SK-N-SH (cell line): ENCODE measurements around the gene SEMA3F. TPM values are rescaled to one million over a fixed set of nuclear protein-coding genes. Genes with fewer than 3 reads are reported as not detected.

Source experiments
- CTCF ChIA-PET: fragments of 300-600, 350-600 bp; formaldehyde crosslinking; extraction: SDS; loops from one replicate; lab custom pipeline; 2021; lab: Yijun Ruan, JAX
- POLR2A ChIA-PET: fragments of 350-600 bp; sonication (Branson Sonifier 250); formaldehyde crosslinking; extraction: SDS; loops from one replicate; lab custom pipeline; 2020; ENCODE audit warnings: antibody characterized with exemption, inconsistent platforms; lab: Yijun Ruan, JAX
- DNase-seq: peaks from one replicate; pipeline ENCODE4 v3.0.0; 2012
- H2AFZ ChIP-seq: fragments of 200-600 bp; sonication (generic); 2 replicates; pipeline ENCODE4 v1.8.1; 2016; ENCODE audit warnings: antibody characterized with exemption, mild to moderate bottlenecking, low read depth
- H3F3A ChIP-seq: fragments of 200-600 bp; sonication (generic); replicated peaks from 2 replicates; pipeline ENCODE3; 2016; ENCODE audit warnings: antibody characterized with exemption, mild to moderate bottlenecking; ENCODE audit not compliant: insufficient read depth
- H3K27ac ChIP-seq, 2 experiments: fragments of 200-500 bp in 1 of 2; fragments of 200-600 bp in 1 of 2; sonication (Bioruptor generic) in 1 of 2; sonication (generic), shearing (Covaris generic) in 1 of 2; 2 replicates each; pipeline versions ENCODE4 v1.5.1 to v1.6.1; 2014 to 2016; ENCODE audit warnings: low read depth in 2 of 2, inconsistent platforms in 1 of 2, low read length in 1 of 2, mild to moderate bottlenecking in 1 of 2, mixed read lengths in 1 of 2
- H3K27me3 ChIP-seq: fragments of 200-600 bp; sonication (generic), shearing (Covaris generic); 2 replicates; pipeline ENCODE4 v1.6.1; 2016; ENCODE audit warnings: mixed run types; ENCODE audit not compliant: insufficient read depth
- H3K36me3 ChIP-seq, 2 experiments: fragments of 200-500 bp in 1 of 2; fragments of 200-600 bp in 1 of 2; sonication (Bioruptor generic) in 1 of 2; sonication (generic) in 1 of 2; replicated peaks in 1 of 2; 2 replicates each; pipeline versions ENCODE3 to v1.5.1; 2014 to 2016; ENCODE audit warnings: low read length in 1 of 2, mild to moderate bottlenecking in 1 of 2; ENCODE audit not compliant: insufficient read depth in 2 of 2, control insufficient read depth in 1 of 2
- H3K4me1 ChIP-seq, 2 experiments: fragments of 200-500 bp in 1 of 2; fragments of 200-600 bp in 1 of 2; sonication (Bioruptor generic) in 1 of 2; sonication (generic), shearing (Covaris generic) in 1 of 2; 2 replicates each; pipeline versions ENCODE4 v1.5.1 to v1.6.1; 2014 to 2016; ENCODE audit warnings: low read depth in 1 of 2, low read length in 1 of 2, mixed run types in 1 of 2; ENCODE audit not compliant: insufficient read depth in 2 of 2, control insufficient read depth in 1 of 2
- H3K4me2 ChIP-seq: fragments of 200-600 bp; sonication (generic), shearing (Covaris generic); 2 replicates; pipeline ENCODE4 v1.6.1; 2017; ENCODE audit warnings: mixed run types
- H3K4me3 ChIP-seq, 2 experiments: fragments of 200-500 bp in 1 of 2; fragments of 200-600 bp in 1 of 2; sonication (Bioruptor generic) in 1 of 2; sonication (generic), shearing (Covaris generic) in 1 of 2; 2 replicates each; pipeline versions ENCODE4 v1.5.1 to v1.8.1; 2014 to 2016; ENCODE audit warnings: low read depth in 2 of 2, inconsistent platforms in 1 of 2, low read length in 1 of 2, mild to moderate bottlenecking in 1 of 2, mixed read lengths in 1 of 2, moderate library complexity in 1 of 2
- H3K79me2 ChIP-seq: fragments of 200-600 bp; sonication (generic); 2 replicates; pipeline ENCODE4 v1.8.1; 2017; ENCODE audit warnings: mild to moderate bottlenecking; ENCODE audit not compliant: insufficient read depth
- H3K9ac ChIP-seq: fragments of 200-600 bp; sonication (generic); 2 replicates; pipeline ENCODE4 v1.6.1; 2017; ENCODE audit warnings: mixed run types
- H3K9me2 ChIP-seq: fragments of 200-600 bp; sonication (generic); 2 replicates; pipeline ENCODE4 v1.6.1; 2017; ENCODE audit warnings: mixed run types
- H3K9me3 ChIP-seq: fragments of 200-600 bp; sonication (generic); 2 replicates; pipeline ENCODE4 v1.6.1; 2017; ENCODE audit warnings: mixed run types, mild to moderate bottlenecking, moderate library complexity
- H4K20me1 ChIP-seq: fragments of 200-600 bp; sonication (generic); 2 replicates; pipeline ENCODE4 v1.6.1; 2017; ENCODE audit warnings: mild to moderate bottlenecking, mixed run types; ENCODE audit not compliant: insufficient read depth
- CHD2 ChIP-seq: fragments of 150-350 bp; IDR thresholded peaks from 2 replicates; pipeline ENCODE4 v1.6.1; 2018; ENCODE audit warnings: low read length; ENCODE audit not compliant: partially characterized antibody
- CTCF ChIP-seq: fragments of 200-600 bp; sonication (generic); IDR thresholded peaks from 2 replicates; pipeline ENCODE4 v1.6.1; 2017; ENCODE audit warnings: antibody characterized with exemption, mild to moderate bottlenecking, moderate library complexity
- ELF1 ChIP-seq: IDR thresholded peaks from 2 replicates; pipeline ENCODE4 v1.4.0; 2012
- IRF3 ChIP-seq: fragments of 150-350 bp; IDR thresholded peaks from 2 replicates; pipeline ENCODE4 v1.6.1; 2016; ENCODE audit warnings: mild to moderate bottlenecking, low read depth, low read length
- JUND ChIP-seq: IDR thresholded peaks from 2 replicates; pipeline ENCODE4 v1.4.0; 2012
- NFIC ChIP-seq: IDR thresholded peaks from 2 replicates; pipeline ENCODE4 v1.4.0; 2012; ENCODE audit warnings: borderline replicate concordance
- NRF1 ChIP-seq: IDR thresholded peaks from 2 replicates; pipeline ENCODE4 v1.6.1; 2012; ENCODE audit warnings: low read depth, mild to moderate bottlenecking, low read length
- RAD21 ChIP-seq: IDR thresholded peaks from 2 replicates; pipeline ENCODE4 v1.6.1; 2012; ENCODE audit warnings: mild to moderate bottlenecking, low read length
- RCOR1 ChIP-seq: fragments of 150-350 bp; IDR thresholded peaks from 2 replicates; pipeline ENCODE4 v1.6.1; 2017; ENCODE audit warnings: antibody characterized with exemption, low read length
- RFX5 ChIP-seq: IDR thresholded peaks from 2 replicates; pipeline ENCODE4 v1.6.1; 2012; ENCODE audit warnings: mild to moderate bottlenecking, improper control_type of control experiment, low read length
- SMC3 ChIP-seq: IDR thresholded peaks from 2 replicates; pipeline ENCODE4 v1.6.1; 2012; ENCODE audit warnings: low read depth, low read length, improper control_type of control experiment
- TEAD4 ChIP-seq: IDR thresholded peaks from 2 replicates; pipeline ENCODE4 v1.4.0; 2012; ENCODE audit warnings: mild to moderate bottlenecking, borderline replicate concordance; ENCODE audit not compliant: insufficient read depth
- WGBS: methylation state at CpG from one replicate; pipeline ENCODE4 v1.1.6; 2017; ENCODE audit warnings: low lambda C conversion rate; 5-methylcytosine and 5-hydroxymethylcytosine counted together
- polyA plus RNA-seq, 3 experiments: library from polyadenylated mRNA; depleted of rRNA; stranded (reverse); fragments of >200 nt; gene quantifications; 2 replicates each; pipeline ENCODE4 v1.2.3, GENCODE V29; 2012

The SEMA3F gene
- polyA plus RNA-seq, 1 of the 3 experiments (the other 2 are of a cell fraction) = 30.4 TPM

GRCh38 chr3:50167069-50167840 is 12.1 kb downstream of the SEMA3F start:
- Histone ChIP-seq H3K4me3 (no peak overlapping the region), H3K27ac (peak overlapping the region; percentile 82; a peak in 3 of 4 replicates), H3K4me2 (peak overlapping the region; percentile 69), H3K27me3 (no peaks in the 10 kb centered on the region), H3F3A (peaks cover 18% of the 10 kb centered on the region), H3K9ac (no peak overlapping the region), H3K9me3 (no peaks in the 10 kb centered on the region), H2AFZ (no peak overlapping the region), H3K36me3 (no peaks in the 10 kb centered on the region), H4K20me1 (no peaks in the 10 kb centered on the region), H3K9me2 (no peaks in the 10 kb centered on the region), H3K79me2 (peaks cover 29% of the 10 kb centered on the region), H3K4me1 (peaks cover 26 to 51% of the 10 kb centered on the region in 2 experiments; a peak in 3 of 4 replicates)
- ChIA-PET POLR2A (no interaction called here), CTCF (interaction anchor here (0.9 to 7.2 kb wide), 3 partner anchors 9 to 26 kb away, joined by 3 to 60 read pairs (median 4); partner anchors contain the start of gene GNAT1)
- no peak for TF ChIP-seq SMC3
- no peak for TF ChIP-seq CHD2
- no peak for TF ChIP-seq NFIC
- TF ChIP-seq IRF3 = no peak
- no peak for TF ChIP-seq JUND
- no peak for TF ChIP-seq RFX5
- 86% methylated on average over 11 of the region's 16 CpGs for whole genome bisulfite sequencing
- no peak for DNase-seq

GRCh38 chr3:50167841-50168209 is 12.7 kb downstream of the SEMA3F start:
- Histone ChIP-seq H3K9me3 (no peaks in the 10 kb centered on the region), H3K4me1 (peaks cover 30 to 46% of the 10 kb centered on the region in 2 experiments; a peak in 3 of 4 replicates), H3K27ac (no peak overlapping the region), H3K9ac (no peak overlapping the region), H3K4me3 (no peak overlapping the region), H3K36me3 (no peaks in the 10 kb centered on the region), H3K27me3 (no peaks in the 10 kb centered on the region), H4K20me1 (no peaks in the 10 kb centered on the region), H3K9me2 (no peaks in the 10 kb centered on the region), H3F3A (peaks cover 16% of the 10 kb centered on the region), H2AFZ (no peak overlapping the region), H3K4me2 (no peak overlapping the region), H3K79me2 (peaks cover 29% of the 10 kb centered on the region)
- CTCF ChIA-PET = interaction anchor here (0.9 to 7.2 kb wide), 3 partner anchors 10 to 25 kb away, joined by 3 to 60 read pairs (median 4); partner anchors contain the start of gene GNAT1
- no peak for TF ChIP-seq RCOR1
- no peak for TF ChIP-seq ELF1
- no peak for TF ChIP-seq RAD21
- TF ChIP-seq NRF1 = no peak
- TF ChIP-seq TEAD4 = no peak
- no peak for TF ChIP-seq CTCF
- WGBS = 98% methylated on average over 6 of the region's 7 CpGs
- no peak for DNase-seq
- POLR2A ChIA-PET = no interaction called here
